Right atrium auricular region (tissue), 2 donors: ENCODE data around the gene PSME2. TPM values are rescaled to one million over a fixed set of nuclear protein-coding genes. Genes with fewer than 3 reads are reported as not detected.

Experiments used
- DNase-seq: peaks from one replicate; pipeline ENCODE4 v3.0.0-alpha.2; 2019; ENCODE audit warnings: low spot score
- H3K27ac ChIP-seq, 2 donors: fragments of 200-600 bp; sonication (generic); 1 replicate in 1 of 2; 2 replicates in 1 of 2; pipeline ENCODE4 v1.5.1; 2016 to 2019
- H3K27me3 ChIP-seq, 2 donors: fragments of 200-600 bp; sonication (generic); one replicate each; pipeline versions ENCODE4 v1.5.1 to v1.6.0; 2017 to 2019
- H3K36me3 ChIP-seq: fragments of 200-600 bp; sonication (generic); one replicate; pipeline ENCODE4 v1.5.1; 2016
- H3K4me1 ChIP-seq, 2 donors: fragments of 200-600 bp; sonication (generic); one replicate each; pipeline versions ENCODE4 v1.5.1 to v1.6.0; 2017 to 2019
- H3K4me3 ChIP-seq, 2 donors: fragments of 200-600 bp; sonication (generic); 1 replicate in 1 of 2; 2 replicates in 1 of 2; pipeline ENCODE4 v1.5.1; 2017 to 2019; ENCODE audit warnings: mild to moderate bottlenecking in 1 of 2, moderate library complexity in 1 of 2
- H3K9me3 ChIP-seq, 2 donors: fragments of 200-600 bp; sonication (generic); one replicate each; pipeline ENCODE4 v1.5.1; 2019
- total RNA-seq, 2 donors: library from RNA; depleted of rRNA; stranded (reverse); fragments of >200 nt; gene quantifications; one replicate each; pipeline ENCODE4 v1.1.0, GENCODE V29; 2016
- TF ChIP-seq, protein P1 (sequence below), 2 donors: fragments of 200-600 bp; sonication (generic); IDR thresholded peaks; one replicate each; pipeline ENCODE4 v1.5.1; 2019; ENCODE audit warnings: antibody characterized with exemption in 2 of 2

PSME2 gene
- total RNA-seq, 2 donors from 2014 or later, result 23.1 to 40.6 TPM

DNA sequence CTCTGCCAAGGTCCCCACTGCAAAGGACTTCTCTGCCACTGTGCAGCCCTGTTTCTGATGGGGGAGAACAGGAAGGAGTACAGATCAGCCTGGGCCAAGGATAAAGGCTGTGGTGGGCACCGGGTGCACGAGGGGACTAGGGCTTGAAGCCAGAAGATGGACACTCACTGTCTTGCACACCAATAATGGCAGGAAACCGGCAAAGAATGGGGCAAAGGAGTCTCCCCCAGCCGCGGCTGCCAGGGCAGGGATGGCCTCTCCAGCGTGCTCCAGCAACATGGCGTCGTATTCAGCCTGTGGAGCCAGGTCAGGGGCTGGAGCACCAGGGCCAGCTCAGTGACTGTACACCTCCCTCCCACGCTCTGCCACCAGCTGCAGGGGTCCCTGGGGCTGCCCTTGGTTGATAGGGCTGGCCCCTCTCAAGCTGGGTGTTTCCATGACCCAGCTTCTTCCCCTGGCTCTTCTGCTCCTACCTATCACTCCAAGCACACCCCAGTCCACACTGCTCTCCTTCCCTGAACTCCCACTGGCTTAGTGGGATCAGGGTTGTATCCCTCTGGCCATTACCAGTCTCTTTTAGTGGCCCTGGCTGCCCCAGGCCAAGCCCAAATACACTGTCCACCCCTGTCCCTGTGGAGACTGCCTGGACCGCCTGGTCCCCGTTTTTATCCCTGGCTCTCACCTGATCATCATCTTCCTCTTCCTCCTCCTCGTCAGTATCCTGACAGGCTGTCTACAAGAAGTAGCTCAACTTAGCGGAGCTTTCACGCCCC, 35.9 kb upstream of the PSME2 start:
- no peak for DNase-seq
- TF ChIP-seq, protein P1, sequence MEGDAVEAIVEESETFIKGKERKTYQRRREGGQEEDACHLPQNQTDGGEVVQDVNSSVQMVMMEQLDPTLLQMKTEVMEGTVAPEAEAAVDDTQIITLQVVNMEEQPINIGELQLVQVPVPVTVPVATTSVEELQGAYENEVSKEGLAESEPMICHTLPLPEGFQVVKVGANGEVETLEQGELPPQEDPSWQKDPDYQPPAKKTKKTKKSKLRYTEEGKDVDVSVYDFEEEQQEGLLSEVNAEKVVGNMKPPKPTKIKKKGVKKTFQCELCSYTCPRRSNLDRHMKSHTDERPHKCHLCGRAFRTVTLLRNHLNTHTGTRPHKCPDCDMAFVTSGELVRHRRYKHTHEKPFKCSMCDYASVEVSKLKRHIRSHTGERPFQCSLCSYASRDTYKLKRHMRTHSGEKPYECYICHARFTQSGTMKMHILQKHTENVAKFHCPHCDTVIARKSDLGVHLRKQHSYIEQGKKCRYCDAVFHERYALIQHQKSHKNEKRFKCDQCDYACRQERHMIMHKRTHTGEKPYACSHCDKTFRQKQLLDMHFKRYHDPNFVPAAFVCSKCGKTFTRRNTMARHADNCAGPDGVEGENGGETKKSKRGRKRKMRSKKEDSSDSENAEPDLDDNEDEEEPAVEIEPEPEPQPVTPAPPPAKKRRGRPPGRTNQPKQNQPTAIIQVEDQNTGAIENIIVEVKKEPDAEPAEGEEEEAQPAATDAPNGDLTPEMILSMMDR (IDR thresholded peaks at IDR 0.05), result no peak
- peaks cover 39% of the 10 kb centered on the region for H3K36me3 ChIP-seq

DNA sequence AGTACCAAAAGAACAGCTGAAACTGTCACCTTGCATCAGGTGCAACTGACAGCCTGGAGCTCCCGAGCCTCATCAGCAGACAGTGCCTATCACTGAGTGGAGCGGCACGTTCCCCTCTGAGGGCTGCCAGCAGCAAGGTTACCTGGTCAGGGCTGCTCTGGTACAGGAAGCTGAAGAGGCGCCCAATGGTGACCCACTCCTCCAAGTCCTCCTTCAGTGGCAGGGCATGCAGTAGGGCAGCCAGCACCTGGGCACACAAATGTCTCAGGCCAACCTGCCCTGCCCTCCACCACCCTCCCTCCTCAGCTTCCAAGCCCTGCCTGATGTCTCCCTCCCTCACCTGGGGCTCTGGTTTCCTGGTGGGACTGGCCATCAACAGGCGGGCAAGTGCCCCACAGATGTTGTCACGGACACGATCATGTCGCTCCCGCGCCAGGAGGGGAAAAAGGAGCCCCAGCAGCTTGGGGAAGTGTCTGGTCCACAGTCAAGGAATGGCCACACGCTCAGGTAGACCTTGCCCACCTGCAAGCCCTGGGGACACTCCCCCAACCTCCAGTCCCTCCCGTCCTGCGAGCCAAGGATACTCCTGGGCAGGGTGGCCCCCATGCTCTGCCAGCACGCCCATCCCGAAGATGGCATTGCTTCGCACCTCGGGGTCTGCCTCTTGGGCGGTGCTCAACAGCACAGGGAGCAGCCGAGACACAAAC, 35.1 kb upstream of the PSME2 start:
- Histone ChIP-seq H3K4me1 (peaks cover 0 to 10% of the 10 kb centered on the region in 2 donors), H3K9me3 (no peaks in the 10 kb centered on the region), H3K4me3 (no peak overlapping the region), H3K27ac (no peak overlapping the region), H3K36me3 (peaks cover 39% of the 10 kb centered on the region), H3K27me3 (no peaks in the 10 kb centered on the region)
- TF ChIP-seq, protein P1 (IDR thresholded peaks at IDR 0.05), result no peak
- DNase-seq, result no peak

More for the DNA sequence above, 35.9 kb upstream of the PSME2 start:
- Histone ChIP-seq H3K27ac (no peak overlapping the region), H3K4me3 (no peak overlapping the region), H3K27me3 (no peaks in the 10 kb centered on the region), H3K4me1 (peaks cover 0 to 10% of the 10 kb centered on the region in 2 donors), H3K9me3 (no peaks in the 10 kb centered on the region)

DNA sequence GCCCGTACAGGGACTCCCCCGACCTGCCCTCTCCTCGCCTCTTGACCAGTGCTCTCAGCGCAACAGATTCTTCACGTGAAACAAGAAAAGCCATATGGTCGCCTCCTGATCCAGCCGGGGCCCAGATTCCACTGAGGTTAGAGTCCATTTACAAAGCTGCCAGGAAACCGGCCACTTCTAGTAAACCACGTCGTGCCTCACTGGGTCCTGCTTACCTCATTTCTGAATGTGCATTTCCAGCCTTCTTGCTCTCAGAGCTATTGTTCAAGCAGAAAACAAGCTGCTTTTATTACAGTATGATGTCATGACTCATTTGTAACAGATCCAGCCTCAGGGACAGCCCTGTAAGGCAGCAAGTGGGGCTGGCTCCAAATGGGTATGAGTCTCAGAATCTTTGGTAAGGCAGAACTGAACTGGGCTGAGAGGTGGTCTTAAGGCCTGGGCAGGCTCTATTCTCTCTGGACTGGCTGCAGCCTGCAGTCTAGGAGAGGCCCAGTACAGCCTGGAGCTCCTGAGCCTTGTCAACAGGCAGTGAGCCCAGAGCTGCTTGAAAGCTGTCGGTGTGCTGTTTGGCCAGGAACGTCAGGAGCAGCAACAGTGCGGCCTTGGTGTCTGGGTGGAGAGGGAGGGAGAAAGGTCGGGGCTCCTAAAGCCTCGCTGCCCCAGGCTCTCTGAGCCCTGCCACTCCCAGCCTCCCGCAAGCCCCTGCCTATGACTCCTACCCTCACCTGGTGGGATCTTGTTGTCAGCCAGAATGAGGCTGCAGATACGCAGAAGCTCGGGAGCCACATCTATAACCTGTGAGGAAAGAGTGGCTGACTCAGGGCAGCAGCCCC, 33.8 kb upstream of the PSME2 start:
- Histone ChIP-seq H3K4me3 (no peak overlapping the region), H3K4me1 (peaks cover 0 to 10% of the 10 kb centered on the region in 2 donors), H3K9me3 (no peaks in the 10 kb centered on the region), H3K27ac (peak overlapping the region; percentile 48), H3K27me3 (no peaks in the 10 kb centered on the region), H3K36me3 (peaks cover 39% of the 10 kb centered on the region)
- peak; percentile 66 for DNase-seq
- TF ChIP-seq, protein P1 (IDR thresholded peaks at IDR 0.05), result no peak

- H3K27me3 ChIP-seq, result no peaks in the 10 kb centered on the region
- H3K36me3 ChIP-seq, result peaks cover 35% of the 10 kb centered on the region
- H3K9me3 ChIP-seq, result no peaks in the 10 kb centered on the region
- DNase-seq, result no peak
- H3K27ac ChIP-seq, result peak overlapping the region; percentile 48
- no peak overlapping the region for H3K4me3 ChIP-seq
- peaks cover 0 to 10% of the 10 kb centered on the region in 2 donors for H3K4me1 ChIP-seq
- TF ChIP-seq, protein P1 (IDR thresholded peaks at IDR 0.05), result no peak
Measured at GRCh38 chr14:24179294-24179960, 33.0 kb upstream of the PSME2 start.
